ENCODE data around the gene C1orf35.

DNA sequence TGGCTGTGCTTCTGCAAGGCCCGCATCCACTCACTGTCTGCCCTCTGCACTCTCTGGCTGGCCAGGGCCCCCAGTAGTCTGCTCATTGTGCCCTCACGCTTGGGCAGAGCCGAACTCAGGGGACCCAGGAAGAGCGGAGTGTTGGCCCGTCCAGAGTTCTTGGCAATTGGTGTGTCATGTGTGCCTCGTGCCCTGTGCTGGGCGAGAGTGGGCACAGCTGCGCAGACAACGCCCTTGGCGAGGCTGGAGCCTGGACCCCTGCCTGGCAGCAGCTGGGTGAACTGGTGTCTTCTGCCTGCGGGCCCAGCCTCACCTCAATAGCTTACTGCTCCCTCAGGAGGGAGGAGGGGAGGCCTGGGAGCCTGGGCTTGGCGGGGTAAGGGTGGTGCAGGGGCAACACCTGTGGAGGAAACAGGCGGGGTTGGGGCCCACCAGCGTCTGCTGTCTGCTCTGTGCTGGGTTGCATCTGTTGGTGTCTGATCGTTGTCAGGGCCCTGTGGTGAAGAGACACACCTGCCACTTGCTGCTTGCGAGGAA lies 39.1 kb upstream of the C1orf35 start:
- TF ChIP-seq, protein P1, sequence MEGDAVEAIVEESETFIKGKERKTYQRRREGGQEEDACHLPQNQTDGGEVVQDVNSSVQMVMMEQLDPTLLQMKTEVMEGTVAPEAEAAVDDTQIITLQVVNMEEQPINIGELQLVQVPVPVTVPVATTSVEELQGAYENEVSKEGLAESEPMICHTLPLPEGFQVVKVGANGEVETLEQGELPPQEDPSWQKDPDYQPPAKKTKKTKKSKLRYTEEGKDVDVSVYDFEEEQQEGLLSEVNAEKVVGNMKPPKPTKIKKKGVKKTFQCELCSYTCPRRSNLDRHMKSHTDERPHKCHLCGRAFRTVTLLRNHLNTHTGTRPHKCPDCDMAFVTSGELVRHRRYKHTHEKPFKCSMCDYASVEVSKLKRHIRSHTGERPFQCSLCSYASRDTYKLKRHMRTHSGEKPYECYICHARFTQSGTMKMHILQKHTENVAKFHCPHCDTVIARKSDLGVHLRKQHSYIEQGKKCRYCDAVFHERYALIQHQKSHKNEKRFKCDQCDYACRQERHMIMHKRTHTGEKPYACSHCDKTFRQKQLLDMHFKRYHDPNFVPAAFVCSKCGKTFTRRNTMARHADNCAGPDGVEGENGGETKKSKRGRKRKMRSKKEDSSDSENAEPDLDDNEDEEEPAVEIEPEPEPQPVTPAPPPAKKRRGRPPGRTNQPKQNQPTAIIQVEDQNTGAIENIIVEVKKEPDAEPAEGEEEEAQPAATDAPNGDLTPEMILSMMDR (IDR thresholded peaks at IDR 0.05), result no peak
- TF ChIP-seq POLR2A (IDR thresholded peaks at IDR 0.05) (no peak), POLR2AphosphoS5 (IDR thresholded peaks at IDR 0.05) (no peak)
